Heart left ventricle (tissue), 16 donors: ENCODE data around the gene PUS7L. TPM values are rescaled to one million over a fixed set of nuclear protein-coding genes. Genes with fewer than 3 reads are reported as not detected.

Experiments used
- ATAC-seq, 4 donors: fragments of 200-7000 bp; cut with Tn5 transposase; one replicate each; pipeline ENCODE4 v1.9.1; 2020 to 2022; ENCODE audit warnings: moderate library complexity in 4 of 4, mild to moderate bottlenecking in 3 of 4, moderate number of reproducible peaks in 1 of 4
- DNase-seq, 5 donors: peaks; one replicate each; pipeline ENCODE4 v3.0.0-alpha.2; 2020
- H3K27ac ChIP-seq, 12 donors: fragments of 200-600 bp; sonication (generic) in 4 of 12; one replicate each; pipeline versions ENCODE4 v1.5.0 to v1.8.0; 2016 to 2022; ENCODE audit warnings: mild to moderate bottlenecking in 2 of 12
- H3K27me3 ChIP-seq, 9 donors: fragments of 200-600 bp; sonication (generic) in 2 of 9; one replicate each; pipeline versions ENCODE4 v1.5.1 to v1.8.0; 2016 to 2022; ENCODE audit warnings: mild to moderate bottlenecking in 3 of 9
- H3K36me3 ChIP-seq, 9 donors: fragments of 200-600 bp; sonication (generic) in 2 of 9; one replicate each; pipeline versions ENCODE4 v1.5.0 to v1.8.0; 2018 to 2022; ENCODE audit warnings: mild to moderate bottlenecking in 2 of 9
- H3K4me1 ChIP-seq, 12 donors: fragments of 200-600 bp; sonication (generic) in 4 of 12; one replicate each; pipeline versions ENCODE4 v1.5.0 to v1.8.0; 2016 to 2022; ENCODE audit warnings: mild to moderate bottlenecking in 3 of 12
- H3K4me3 ChIP-seq, 12 donors: fragments of 200-600 bp; sonication (generic) in 4 of 12; one replicate each; pipeline versions ENCODE4 v1.5.0 to v1.8.0; 2017 to 2022; ENCODE audit warnings: mild to moderate bottlenecking in 9 of 12, moderate library complexity in 4 of 12
- H3K9me3 ChIP-seq, 12 donors: fragments of 200-600 bp; sonication (generic) in 4 of 12; one replicate each; pipeline versions ENCODE4 v1.5.0 to v1.8.0; 2016 to 2022; ENCODE audit warnings: mild to moderate bottlenecking in 1 of 12
- POLR2A ChIP-seq, 2 donors: fragments of 450-650 bp; IDR thresholded peaks; one replicate each; pipeline ENCODE4 v1.6.1; 2017; ENCODE audit warnings: antibody characterized with exemption in 2 of 2, mild to moderate bottlenecking in 2 of 2, moderate library complexity in 2 of 2
- WGBS, 4 donors: extraction: QIAGEN DNeasy Blood & Tissue Kit in 2 of 4; methylation state at CpG; one replicate each; pipeline versions ENCODE4 v1.1.5 to v1.1.7; 2013 to 2018; 5-methylcytosine and 5-hydroxymethylcytosine counted together
- intact Hi-C, 10 donors: fragments of 100-400 bp; cut with DNase I; formaldehyde crosslinking; loops; one replicate each; pipeline versions ENCODE4 v1.11.1 to v1.14.2; 2022
- polyA plus RNA-seq, 2 donors: library from polyadenylated mRNA; stranded (reverse); fragments of 200-250 nt; gene quantifications; one replicate each; pipeline ENCODE4 v1.2.3, GENCODE V29; 2013
- total RNA-seq, 9 donors: library from RNA; depleted of rRNA in 2 of 9; stranded (reverse); fragments of >200 nt in 2 of 9; fragmentation: NEBNext Ultra II Directional in 3 of 9; extraction: Animal tissue kit (Norgen Biotek cat#: 25700) in 3 of 9; gene quantifications; one replicate each; pipeline versions ENCODE4 v1.1.0 to v1.2.4, GENCODE V29; 2016 to 2023
- TF ChIP-seq, protein P1 (sequence below), 12 donors: fragments of 200-600 bp; sonication (generic) in 4 of 12; IDR thresholded peaks; one replicate each; pipeline versions ENCODE4 v1.5.0 to v1.8.0; 2018 to 2022; ENCODE audit warnings: antibody characterized with exemption in 12 of 12, mild to moderate bottlenecking in 5 of 12
- donor health status: ischemic (EF 13 %, LVEDD 7.1; RV severe dilation, severe dysfunction).
- donor health status: healthy with polysubstance abuse.
- donor health status: DM: no; HTN: yes; CAD: no.
- donor health status: DM: no; HTN: no; CAD: no.
- donor health status: ischemic (EF 25% LVEDD 6.9; RV normal size, moderate dysfunction).
- donor health status: ischemic (EF 25% LVEDD 5.7; RV mildly dilated, moderate dysfunction).
- donor health status: healthy.
- donor health status: DM: yes; HTN: yes; CAD: no.
- donor health status: ischemic (EF 35%, LVEDD 5.7; RV mildly dilated, moderate dysfunction).
- donor health status: nonischemic (EF 11% LVEDD 7.7; RV severe dilation, severe dysfunction).
- donor health status: DM: yes; HTN: yes; CAD: no.
- donor health status: PGD.
- donor health status: ischemic (EF 29% LVEDD 5.4; RV normal size, mild dysfunction).
- donor health status: nonischemic (EF 23%, LVEDD 6.1; RV moderate dilation, normal function).

Gene PUS7L
- total and polyA plus RNA-seq, 11 donors = 0.80 to 7.6 (median 5.1) TPM

DNA sequence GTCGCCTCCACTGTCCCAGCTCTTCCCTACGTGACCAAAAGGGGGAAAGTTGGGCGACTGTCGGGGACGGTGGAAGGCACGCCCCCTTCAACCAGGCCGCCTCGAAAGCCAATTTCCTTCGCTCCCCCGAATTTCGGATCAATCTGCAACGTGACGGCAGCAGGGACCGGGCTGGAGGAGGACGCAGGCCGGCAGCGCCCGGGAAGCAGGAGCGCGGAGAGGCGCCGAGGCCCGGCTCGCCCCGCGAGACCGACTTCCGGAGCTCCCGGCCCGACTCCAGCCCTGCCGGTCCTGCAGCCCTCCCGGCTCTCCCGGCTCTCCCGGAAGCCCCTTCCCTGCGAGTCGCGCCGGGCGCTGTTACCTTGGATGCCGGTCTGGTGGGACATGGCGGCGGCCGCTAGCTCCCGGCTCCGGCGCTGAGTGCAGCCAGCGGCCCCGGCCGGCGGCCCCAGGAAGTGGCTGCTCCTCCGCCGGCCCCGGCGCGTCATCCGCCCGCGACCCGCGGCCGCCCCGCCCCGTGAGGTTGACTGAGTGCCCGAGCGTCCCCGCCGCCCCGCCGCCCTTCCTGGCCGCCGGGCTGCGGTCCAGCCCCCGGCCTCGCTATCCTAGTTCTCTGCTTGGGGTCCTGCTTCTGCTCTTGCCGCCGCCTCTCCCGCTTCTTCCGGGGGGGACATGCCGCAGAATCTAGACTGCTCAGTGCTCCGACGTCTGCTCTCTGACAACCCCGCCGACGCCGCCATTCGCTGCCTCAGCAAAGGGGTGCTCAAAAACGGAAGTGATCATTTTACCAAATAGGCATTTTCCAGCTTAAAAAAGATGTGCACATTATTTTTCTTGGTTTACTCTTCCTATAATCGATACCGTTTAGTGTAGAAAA lies 47.5 kb upstream of the PUS7L start, which contains the start of gene TWF1:
TSS of gene TWF1 (minus strand) at position 458 of the 877 bp plus-strand sequence. CDS start at position 386, 72 bp downstream.
- peak within 1 kb of the TSS; percentile 63 to 99 (median 88) for H3K4me3 ChIP-seq
- intact Hi-C loops = loop anchor here in 8 of 10 donors (1.0 to 10.0 kb wide), 9 partner anchors 29 to 79 kb away; partner anchors contain the start of genes IRAK4 (in 4 of the 8), PUS7L (in 4 of the 8) and TMEM117 (in 3 of the 8)
- DNase-seq (peak; percentile 90 to 95 (median 92)), ATAC-seq (peak; percentile 87 to 100 (median 99))
- peaks cover 0 to 31% (median 23%) of the 10 kb centered on the region in 9 donors for H3K36me3 ChIP-seq
- 1% methylated on average over 24 to 89 of the region's 89 CpGs for WGBS, 4 donors
- no peaks in the 10 kb centered on the region for H3K9me3 ChIP-seq
- TF ChIP-seq POLR2A (IDR thresholded peaks at IDR 0.05) = peak in 1 of 2 donors; percentile 75
- TF ChIP-seq, protein P1, sequence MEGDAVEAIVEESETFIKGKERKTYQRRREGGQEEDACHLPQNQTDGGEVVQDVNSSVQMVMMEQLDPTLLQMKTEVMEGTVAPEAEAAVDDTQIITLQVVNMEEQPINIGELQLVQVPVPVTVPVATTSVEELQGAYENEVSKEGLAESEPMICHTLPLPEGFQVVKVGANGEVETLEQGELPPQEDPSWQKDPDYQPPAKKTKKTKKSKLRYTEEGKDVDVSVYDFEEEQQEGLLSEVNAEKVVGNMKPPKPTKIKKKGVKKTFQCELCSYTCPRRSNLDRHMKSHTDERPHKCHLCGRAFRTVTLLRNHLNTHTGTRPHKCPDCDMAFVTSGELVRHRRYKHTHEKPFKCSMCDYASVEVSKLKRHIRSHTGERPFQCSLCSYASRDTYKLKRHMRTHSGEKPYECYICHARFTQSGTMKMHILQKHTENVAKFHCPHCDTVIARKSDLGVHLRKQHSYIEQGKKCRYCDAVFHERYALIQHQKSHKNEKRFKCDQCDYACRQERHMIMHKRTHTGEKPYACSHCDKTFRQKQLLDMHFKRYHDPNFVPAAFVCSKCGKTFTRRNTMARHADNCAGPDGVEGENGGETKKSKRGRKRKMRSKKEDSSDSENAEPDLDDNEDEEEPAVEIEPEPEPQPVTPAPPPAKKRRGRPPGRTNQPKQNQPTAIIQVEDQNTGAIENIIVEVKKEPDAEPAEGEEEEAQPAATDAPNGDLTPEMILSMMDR (IDR thresholded peaks at IDR 0.05) = peak in 7 of 12 donors; percentile 15 to 43 (median 35)
- peaks cover 0 to 38% (median 23%) of the 10 kb centered on the region in 12 donors for H3K4me1 ChIP-seq
- no peaks in the 10 kb centered on the region for H3K27me3 ChIP-seq
- peak within 1 kb of the TSS; percentile 87 to 98 (median 95) for H3K27ac ChIP-seq

DNA sequence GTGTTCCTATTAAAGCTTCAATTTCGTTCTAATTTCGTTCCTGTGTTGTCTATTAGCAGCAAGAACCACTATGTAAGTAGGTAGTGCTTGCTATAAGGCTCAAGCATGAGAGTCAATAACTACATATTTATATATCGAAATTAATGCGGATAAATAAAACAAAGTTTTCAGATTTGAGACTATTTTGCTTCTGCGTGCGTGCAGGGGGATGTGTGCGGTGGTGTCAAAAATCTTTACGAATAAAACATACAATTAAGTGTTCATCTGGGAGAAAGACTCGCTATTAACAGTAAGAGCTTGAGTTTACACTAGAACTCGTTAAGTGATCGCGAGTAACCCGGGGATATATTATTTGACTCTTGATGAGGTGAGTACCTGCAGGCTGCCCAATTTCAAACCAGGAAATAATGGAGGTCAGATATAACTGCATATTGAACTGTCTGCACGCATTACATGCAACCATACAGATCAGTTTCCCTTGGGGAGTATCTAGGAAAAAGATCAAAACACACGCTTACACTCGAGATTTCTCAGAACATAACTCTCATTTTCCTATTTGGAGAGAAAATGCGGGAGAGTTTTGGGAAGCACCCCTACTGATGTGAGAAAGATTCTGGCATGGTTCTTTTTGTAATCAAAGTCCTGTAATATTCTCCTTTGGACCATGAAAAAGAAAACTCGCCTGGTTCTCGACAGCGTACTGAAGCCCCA lies 46.7 kb upstream of the PUS7L start:
- no peaks in the 10 kb centered on the region for H3K27me3 ChIP-seq
- no peaks in the 10 kb centered on the region for H3K9me3 ChIP-seq
- peak overlapping the region; percentile 87 to 98 (median 95) for H3K27ac ChIP-seq
- intact Hi-C loops = loop anchor here in 6 of 10 donors (1.0 to 10.0 kb wide), 4 partner anchors 31 to 79 kb away; partner anchors contain the start of genes IRAK4 (in 3 of the 6), PUS7L (in 3 of the 6) and TMEM117 (in 1 of the 6)
- peak in 1 of 4 donors; percentile 18 for ATAC-seq
- 6 to 9% (median 7%) methylated on average over 20 of the region's 20 CpGs for WGBS, 4 donors
- H3K4me1 ChIP-seq = peaks cover 0 to 38% (median 23%) of the 10 kb centered on the region in 12 donors
- TF ChIP-seq, protein P1 (IDR thresholded peaks at IDR 0.05) = no peak
- TF ChIP-seq POLR2A (IDR thresholded peaks at IDR 0.05) = no peak
- DNase-seq = no peak
- peak overlapping the region; percentile 63 to 99 (median 88) for H3K4me3 ChIP-seq
- peaks cover 0 to 39% (median 31%) of the 10 kb centered on the region in 9 donors for H3K36me3 ChIP-seq

DNA sequence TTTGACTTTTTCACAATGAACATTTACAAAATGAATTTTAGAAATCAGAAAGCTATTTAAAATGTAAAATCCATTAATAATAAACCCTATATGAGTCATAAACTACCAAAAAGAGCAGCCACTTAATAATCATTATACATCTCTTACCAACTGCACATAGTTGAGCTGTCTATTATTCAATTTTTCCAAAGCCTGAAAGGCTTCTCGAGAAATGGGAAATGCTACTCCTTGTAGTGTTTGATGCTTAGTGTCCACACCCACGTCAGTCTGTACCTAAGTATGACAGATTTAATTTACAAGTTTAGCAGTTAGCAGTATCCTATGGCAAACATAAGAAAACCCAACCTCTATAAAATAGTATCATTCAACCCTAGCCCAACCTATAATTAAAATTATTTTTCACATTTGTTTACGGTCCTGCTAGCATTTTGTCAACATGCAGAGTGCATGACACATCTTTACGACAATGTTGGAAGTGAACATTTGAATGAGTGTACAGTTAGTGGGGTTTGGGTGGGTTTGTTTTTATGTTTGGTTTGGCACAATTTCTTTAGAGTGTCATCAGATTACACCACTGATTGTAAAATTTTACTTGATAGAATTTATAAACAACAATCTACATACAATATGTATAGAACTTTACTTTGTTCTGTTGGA lies 39.1 kb upstream of the PUS7L start:
- H3K36me3 ChIP-seq = peaks cover 0 to 98% (median 91%) of the 10 kb centered on the region in 9 donors
- peaks cover 0 to 9% (median under 1%) of the 10 kb centered on the region in 12 donors for H3K4me1 ChIP-seq
- no peak for DNase-seq
- no peak overlapping the region for H3K4me3 ChIP-seq
- TF ChIP-seq, protein P1 (IDR thresholded peaks at IDR 0.05) = no peak
- no peak for TF ChIP-seq POLR2A (IDR thresholded peaks at IDR 0.05)
- no peak overlapping the region for H3K27ac ChIP-seq
- intact Hi-C loops = no loop called here
- ATAC-seq = no peak
- 91 to 94% (median 93%) methylated on average over 4 of the region's 4 CpGs for WGBS, 4 donors
- H3K27me3 ChIP-seq = no peaks in the 10 kb centered on the region
- H3K9me3 ChIP-seq = no peaks in the 10 kb centered on the region
